Skeletal muscle cell (primary cell): ENCODE measurements around the gene LRCH4.

Experiments used
- DNase-seq: peaks from one replicate; pipeline ENCODE4 v3.0.0-alpha.2; 2010; ENCODE audit warnings: low read depth
- H3K4me3 ChIP-seq: 2 replicates; pipeline ENCODE4 v1.5.1; 2011; ENCODE audit warnings: low read depth, mild to moderate bottlenecking, control low read depth, low read length, moderate library complexity

LRCH4 gene

DNA sequence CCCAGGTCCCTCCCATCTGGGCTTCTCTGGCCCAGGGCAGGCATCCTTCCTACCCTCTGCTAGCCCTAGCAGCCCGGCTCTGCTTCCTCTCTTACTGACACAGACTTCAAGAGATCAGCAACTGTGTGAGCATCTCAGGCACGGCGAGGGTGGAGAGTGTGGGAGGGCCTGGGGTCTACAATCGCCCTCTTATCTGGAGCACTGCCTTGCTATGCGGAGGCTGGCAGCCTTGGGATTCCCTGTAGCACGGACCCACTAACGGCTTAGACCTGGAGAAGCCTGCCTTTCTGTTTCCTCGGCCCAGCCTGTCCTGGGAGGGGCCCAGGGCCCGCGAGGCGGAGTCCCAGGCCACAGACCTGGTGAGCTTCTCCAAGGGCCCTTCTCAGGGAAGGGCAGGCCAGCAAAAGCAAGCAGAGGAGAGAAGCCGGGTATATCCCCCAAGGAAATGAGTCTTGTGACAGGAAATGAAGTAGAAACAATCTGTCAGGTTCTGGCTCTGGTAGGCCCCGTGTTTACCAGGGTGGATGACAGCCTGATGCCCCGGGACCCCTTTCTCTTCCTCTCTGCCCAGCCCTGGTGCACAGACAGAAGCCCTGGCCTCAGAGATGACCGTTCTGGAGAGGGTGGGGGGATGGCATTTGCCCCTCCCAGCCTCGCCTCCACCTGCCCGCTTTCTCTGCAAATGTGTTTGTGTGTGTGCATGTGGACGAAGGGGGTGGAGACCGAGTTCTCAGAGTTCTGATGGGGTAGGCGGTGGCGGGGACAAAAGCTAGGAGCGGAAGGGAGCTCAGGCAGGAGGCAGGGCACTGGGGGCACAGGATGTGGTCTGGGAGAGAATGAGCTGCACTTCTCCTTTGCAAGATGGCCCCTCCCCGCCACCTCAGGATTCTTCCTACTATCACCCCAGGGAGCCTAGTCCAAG, 2.5 kb downstream of the LRCH4 start:
- no peak for DNase-seq
- peak overlapping the region; percentile 96 for H3K4me3 ChIP-seq

DNA sequence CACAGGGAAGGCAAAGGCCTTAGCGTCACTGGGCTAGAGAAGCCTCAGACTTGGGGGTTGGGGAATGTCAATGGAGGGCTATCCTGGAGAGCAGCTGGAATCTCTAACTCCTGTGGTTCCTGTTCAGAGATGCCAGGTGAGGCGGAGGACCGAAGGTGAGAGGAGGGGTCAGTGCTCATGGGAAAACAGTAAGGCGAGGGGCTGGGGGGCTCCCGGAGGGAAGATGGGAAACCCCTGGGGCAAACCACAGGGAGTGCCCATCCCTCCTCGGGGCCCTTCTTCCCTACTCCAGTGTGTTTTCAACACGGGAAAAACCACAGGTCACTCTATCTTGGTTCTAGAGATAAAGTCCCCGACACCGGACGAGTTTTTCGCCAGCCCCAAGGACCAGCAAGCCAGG, 3.3 kb downstream of the LRCH4 start:
- no peak overlapping the region for H3K4me3 ChIP-seq
- DNase-seq: no peak

DNA sequence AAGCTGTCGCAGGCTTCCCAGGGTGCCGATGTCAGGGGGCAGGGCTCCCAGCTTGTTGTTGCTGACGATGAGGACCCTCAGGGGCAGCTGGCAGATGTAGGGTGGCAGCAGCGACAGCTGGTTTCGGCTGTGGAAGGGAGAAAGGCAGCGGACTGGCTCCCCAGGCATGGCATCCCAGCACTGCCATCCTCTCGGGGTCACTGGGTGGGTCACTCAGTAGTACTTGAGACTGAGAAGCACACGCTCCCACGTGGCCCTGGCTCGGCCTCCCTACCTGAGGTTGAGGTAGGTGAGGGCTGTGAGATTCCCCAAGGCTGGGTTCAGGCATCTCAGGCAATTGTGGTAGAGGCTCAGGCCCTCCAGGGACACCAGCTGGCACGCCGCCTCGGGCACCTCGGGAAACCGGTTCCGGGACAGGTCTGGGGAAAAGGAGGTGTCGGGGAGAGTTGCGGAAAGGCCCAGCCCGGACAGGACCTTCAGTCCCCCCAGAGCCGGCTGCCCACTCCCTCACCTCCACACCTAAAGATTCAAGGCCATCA, 3.8 kb downstream of the LRCH4 start:
- DNase-seq: no peak
- no peak overlapping the region for H3K4me3 ChIP-seq

DNA sequence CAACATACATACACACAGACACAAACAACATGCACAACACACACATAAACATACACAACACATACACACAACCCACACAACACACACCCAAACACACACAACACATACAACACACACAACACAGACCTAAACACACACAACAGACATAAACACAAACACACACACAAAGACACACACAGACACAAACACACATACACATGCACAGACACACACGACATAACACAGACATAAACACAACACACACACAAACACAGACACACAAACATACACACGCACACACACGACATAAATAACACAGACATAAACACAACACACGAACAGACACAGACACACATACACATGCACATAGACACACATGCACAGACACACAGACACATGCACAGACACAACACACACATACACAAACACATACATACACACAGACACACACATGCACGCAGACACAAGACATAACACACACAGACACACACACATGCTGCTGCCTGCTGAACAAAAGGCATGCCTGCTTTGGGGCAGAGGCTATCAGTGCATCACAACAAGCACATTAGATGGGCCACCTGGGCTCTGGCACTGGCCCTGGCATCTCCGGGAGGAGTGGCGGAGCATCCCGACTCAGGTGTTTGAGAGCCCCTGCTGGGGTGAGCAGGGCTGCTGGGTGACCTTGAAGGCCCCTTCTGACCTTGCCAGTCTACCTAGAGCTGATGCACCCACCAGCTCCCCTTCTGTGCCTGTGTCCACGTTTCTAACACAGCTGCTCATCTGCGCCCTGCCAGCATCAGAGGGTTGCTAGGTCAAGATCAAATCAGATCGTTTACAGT, 5.3 kb downstream of the LRCH4 start:
- H3K4me3 ChIP-seq: no peak overlapping the region
- no peak for DNase-seq

DNA sequence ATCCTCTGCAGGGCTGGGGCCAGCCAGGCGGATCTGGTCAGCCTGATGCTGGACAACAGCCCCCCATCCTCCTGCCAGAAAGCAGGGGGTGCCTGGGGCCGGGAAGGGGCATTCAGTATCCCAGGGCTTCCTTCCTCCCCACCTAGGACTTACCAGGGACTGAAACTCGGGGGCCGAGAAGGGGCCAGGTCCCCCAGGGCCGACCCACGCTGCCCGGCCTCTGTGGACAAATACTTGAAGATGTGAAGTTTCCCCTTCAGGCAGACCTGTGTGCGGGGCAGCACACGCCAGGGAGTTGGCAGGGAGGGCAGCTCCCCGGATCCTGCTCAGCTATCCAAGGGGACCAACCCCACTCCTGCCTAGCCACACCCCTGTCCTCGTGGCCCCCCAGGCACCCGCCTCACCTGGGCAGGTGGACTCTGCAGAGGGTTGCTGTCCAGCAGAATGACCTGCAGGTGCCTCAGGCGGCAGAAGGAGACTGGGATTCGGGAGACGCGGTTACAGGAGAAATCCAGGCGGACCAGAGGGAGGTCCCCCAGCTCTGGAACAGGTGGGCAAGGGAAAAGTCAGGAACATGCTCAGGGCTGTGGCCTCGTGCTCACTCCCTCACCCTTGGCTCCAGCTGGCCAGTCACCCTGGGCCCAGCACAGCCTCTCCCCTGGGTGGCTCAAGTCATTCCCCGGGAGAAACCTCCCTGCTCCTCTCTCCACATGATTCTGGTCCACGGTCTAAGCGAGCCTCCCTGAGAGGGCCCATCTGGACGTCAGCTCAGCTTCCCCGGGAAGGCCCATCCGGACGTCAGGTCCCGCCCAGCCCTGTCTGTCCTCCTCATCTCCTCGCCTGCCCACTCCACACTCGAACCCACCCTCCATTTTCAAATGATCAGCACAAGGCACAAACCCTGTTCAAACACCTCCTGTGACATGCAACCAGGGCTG, 7.4 kb downstream of the LRCH4 start:
- no peak for DNase-seq

DNA sequence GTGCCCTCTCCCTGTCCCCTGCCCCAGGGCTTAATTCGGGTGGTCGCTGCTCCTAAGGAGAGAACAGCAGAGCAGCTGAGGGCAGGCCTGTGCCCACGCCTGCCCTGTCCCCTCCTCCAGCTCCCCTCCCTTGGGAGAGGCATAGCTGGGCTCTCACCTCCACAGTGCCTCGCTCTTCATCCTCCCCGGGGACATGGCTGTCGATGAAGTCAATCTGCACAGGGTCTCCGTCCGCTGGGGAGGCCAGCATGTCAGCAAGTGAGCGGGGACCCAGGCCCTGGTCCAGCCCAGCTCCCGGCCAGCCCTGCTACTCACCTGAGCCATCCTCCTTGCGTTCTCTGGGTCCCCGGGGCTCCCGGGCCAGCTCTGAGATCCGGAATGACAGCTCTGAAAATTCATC, 8.4 kb downstream of the LRCH4 start:
- no peak for DNase-seq
- no peak overlapping the region for H3K4me3 ChIP-seq

More for the DNA sequence above, 7.4 kb downstream of the LRCH4 start:
- H3K4me3 ChIP-seq: no peak overlapping the region

DNA sequence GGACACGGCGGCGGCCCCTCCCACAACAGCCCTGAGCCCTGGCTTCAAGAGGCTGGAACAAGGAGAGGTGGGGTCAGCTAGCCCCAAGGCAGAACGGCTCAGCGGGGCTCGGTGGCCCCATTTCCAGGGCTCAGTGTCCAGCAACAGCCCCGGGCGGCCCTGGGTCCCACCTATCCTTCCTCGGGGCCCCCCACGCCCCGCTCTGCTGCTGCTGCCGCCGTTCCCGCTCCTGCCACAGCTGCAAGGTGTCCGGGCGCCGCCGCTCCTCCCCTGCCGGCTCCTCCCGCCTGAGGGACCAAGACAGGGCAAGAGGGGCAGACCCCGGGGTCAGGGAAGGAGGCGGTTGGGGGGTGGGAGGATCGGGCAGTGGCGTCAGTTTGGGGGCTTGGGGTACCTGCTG, 8.8 kb downstream of the LRCH4 start:
- no peak overlapping the region for H3K4me3 ChIP-seq
- DNase-seq: no peak

DNA sequence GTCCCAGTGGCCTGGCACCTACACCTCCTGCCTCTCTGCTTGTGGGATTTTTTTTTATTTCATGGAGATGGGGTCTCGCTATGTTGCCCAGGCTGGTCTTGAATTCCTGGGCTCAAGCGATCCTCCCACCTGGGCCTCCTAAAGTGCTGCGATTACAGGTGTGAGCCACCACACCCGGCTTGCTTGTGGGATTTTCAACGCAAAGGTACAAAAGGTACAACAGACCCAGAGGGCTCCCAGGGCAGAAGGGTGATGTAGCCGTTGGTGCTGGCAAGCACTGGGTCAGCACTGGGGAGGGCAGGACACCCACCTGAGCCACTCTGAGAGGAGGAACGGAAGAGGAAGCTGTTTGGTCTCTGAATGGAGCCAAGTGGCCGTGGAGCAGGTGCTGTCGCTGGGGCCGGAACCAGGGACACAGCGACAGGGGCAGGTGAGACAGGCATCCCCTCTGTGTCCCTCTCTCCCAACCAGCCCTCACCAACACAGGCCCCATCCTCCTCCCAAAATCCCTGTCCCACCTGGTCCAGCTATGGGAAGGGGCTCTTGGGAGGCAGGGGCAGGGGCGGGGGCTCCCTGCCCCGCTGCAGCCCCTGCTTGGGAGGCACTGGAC, 9.4 kb downstream of the LRCH4 start:
- no peak for DNase-seq
- H3K4me3 ChIP-seq: no peak overlapping the region

DNA sequence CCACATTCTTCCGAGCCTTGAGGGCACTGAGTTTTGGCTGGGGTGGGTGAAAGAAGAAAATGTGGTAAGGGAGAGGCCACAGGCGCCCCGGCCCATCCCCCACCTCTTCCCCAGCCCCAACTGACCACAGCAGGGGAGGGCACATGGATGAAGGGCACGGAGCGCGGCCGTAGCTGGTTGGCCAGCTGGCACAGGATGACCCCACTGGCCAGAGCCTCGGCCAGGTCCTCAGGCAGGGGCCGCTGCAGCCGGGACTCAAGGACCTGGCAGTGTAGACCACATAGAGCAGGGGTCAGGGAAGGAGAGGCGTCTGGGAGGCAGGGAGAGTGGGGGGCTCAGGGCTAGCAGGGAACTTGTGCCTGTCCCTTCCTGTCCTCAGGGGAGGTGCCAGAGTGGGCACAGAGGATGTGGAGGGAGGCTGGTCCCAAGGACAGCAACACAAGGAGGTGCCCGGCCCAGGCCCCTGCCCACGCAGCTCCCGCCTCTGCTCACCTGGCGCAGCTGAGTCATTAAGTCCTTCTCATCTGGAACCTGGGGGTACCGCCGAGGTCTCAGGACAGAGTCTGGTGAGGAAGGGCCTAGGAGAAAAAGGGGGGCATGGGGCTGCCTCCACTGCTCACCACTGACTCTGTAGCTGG, 10.1 kb downstream of the LRCH4 start:
- no peak for DNase-seq
- no peak overlapping the region for H3K4me3 ChIP-seq

DNA sequence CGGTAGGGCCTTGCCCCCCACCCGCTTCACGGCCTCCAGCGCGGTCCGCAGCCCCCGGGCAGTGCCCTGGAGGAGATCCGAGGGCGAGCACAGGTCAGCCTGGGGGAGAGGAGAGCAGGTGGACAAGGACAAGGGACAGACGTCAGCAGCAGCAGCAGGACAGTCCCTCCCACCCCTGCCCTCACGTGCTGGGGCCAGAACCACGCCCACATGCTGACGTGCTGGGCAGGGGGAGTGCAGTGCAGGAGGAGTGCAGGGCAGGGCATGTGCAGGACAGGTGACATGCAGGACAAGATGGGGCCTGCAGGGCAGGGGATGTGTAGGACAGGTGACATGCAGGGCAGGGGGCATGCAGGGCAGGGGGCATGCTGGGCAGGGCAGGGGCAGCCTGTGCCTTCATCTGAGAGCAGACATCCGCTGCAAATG, 10.7 kb downstream of the LRCH4 start:
- no peak for DNase-seq

DNA sequence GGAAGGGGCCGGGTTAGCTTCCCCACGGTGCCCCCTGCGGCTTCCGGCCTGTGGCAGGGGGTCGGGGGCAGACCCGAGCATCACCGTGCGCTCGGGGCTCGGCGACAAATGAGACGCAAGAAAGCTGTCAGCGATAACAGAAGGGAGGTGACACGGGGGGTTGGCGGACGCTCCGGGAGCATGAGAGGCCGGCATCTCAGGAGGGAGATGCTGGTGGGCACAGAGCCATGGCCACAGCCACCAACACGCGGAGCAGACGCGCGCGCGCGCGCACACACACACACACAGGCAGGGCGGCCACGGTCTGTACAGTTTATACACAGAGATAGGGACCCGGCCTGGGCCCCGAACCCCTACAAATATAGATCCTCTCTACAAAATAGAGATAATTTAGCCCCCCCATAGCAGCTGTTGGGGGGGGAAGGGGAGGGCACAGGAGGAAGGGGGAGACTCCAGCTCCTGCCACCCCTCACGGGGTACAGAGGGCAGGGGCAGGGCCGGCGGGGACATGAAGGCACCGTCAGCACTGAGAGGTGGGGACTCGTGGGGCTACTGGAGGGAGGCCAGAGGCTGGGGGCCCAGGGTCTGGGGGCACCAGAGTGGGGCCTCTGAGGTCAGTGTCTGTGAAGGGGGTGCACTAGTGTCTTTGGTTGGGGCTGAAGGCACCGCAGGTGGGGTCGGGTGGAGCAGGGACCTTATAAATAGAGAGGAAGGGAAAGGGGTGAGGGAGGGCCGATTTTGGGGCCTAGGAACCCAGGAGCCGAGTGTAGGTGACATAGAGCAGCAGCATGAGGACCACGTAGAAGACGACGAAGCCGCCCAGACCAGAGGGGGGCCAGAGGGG, 11.3 kb downstream of the LRCH4 start:
- DNase-seq: no peak
- H3K4me3 ChIP-seq: no peak overlapping the region

More for the DNA sequence above, 10.7 kb downstream of the LRCH4 start:
- H3K4me3 ChIP-seq: no peak overlapping the region

DNA sequence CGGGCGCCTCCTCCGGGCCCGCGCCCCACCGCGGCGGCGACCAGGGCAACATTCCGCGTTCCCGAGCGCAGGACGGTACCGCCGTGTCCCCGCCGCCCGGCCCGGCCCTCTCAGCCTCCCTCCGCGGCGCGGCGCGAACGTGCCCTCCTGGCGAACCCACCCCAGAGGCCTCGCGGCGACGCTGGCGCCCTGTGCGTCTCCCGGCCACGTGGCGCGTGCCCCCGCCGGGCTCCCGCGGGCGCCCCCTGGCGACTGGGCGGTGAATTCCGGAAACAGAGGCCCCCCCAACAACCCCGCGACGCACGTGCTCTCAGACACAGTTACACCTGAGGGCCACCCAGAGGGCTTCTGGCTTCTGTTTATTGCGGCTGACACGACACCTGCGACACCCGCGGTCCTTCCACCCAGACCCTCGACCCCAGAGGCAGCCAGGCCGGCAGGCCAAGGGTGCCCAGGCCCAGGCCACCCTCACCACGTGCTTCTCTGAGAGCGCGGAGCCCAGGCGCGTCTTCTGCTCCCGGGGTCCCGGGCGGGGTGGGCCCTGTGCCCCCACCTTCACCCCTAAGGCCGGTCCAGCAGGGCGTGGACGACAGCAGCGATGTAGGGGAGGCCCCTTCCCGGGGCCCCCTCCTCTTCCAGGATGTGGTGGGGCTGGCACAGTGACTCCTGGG, 12.1 kb downstream of the LRCH4 start, which contains the start of gene SAP25:
Gene SAP25, minus strand, starts transcription at position 210 of the 671 bp plus-strand sequence. Its CDS starts 158 bp downstream, at position 52.
- no peak within 1 kb of the TSS for H3K4me3 ChIP-seq
- no peak for DNase-seq

DNA sequence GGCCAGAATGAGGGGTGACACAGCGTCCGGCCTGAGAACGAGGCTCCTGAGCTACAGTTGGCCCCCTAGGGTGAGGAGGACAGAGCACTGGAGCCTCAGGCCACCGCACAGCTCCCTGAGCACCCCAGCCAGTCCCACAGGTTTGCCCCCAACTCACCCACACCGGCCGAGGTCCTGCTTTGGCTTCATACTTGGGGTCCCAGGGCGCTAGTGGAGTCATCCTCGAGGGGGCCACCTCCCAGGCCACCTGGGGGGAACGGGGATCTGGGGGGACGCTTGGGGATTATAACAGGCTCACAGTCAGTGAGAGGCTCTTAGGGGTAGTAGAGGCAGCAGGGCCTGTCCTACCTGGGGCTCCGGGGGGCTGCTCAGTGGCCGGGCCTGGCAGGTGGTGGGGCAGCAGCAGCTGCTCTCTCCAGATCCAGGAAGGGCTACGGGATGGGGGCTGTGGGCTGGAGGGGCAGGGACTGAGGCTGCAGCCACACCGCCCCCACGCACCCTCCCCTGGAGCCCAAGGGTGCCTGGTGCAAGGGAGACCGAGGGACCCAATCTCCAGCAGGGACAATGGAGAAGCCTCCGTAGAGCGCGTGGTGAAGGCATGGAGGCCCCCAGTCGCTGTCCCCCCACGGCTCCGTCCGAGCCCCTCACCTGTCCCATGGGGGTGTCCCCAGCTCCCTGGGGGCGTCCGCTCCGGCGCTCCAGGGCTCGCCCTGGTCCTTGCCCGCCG, 12.8 kb downstream of the LRCH4 start:
- no peak overlapping the region for H3K4me3 ChIP-seq
- no peak for DNase-seq

DNA sequence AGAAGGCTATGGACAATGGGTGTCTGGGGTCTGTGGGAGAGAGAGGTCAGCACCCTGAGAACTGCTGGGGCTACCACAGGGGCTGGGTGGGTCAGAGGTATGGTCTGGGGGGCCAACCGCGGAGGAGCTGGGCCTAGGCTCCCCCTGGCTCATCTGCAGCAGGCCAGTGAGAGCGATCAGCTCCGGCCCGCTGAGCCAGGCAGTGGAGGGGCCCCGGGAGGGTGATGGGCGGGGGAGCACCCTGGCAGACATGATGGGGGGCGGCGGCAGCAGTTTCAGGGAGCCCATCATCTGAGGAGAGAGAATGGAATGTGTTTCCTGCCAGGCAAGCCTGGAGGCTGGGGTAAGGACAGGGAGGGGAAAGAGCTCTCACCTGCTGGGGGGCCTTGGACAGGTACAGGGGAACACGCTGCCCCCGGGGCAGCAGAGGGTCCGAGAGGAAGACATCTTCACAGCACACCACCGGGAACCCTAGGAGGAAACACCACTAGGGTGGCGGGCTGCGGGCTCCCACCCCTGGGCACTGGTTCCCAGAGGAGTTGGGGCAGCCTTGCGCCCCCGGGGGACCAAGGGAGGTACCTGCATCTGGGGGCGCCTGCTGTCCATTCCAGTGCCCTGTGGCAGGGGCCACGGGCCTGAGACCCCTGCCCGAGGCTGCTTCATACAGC, 13.5 kb downstream of the LRCH4 start:
- H3K4me3 ChIP-seq: no peak overlapping the region
- no peak for DNase-seq

DNA sequence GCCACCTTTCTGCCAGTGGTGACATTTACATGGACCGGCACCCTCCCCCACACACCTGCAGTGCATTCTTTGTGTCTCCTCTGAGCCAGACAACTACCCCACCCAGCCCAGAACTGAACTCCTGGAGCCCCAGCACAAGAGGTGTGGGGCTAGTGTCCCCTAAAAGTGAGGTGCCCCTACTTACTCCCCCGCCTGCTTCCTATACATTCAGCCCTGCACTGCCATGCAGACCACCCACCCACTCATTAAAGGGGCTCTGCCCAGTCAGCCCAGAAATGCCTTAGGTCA, 14.2 kb downstream of the LRCH4 start:
- no peak for DNase-seq
- H3K4me3 ChIP-seq: no peak overlapping the region
